ENCODE measurements around the gene USO1.
"Not testable (repeated sequence)": the region's sequence is repeated elsewhere in the genome, so short reads cannot be mapped to it uniquely, and the experiment has no call there.

USO1 gene

DNA sequence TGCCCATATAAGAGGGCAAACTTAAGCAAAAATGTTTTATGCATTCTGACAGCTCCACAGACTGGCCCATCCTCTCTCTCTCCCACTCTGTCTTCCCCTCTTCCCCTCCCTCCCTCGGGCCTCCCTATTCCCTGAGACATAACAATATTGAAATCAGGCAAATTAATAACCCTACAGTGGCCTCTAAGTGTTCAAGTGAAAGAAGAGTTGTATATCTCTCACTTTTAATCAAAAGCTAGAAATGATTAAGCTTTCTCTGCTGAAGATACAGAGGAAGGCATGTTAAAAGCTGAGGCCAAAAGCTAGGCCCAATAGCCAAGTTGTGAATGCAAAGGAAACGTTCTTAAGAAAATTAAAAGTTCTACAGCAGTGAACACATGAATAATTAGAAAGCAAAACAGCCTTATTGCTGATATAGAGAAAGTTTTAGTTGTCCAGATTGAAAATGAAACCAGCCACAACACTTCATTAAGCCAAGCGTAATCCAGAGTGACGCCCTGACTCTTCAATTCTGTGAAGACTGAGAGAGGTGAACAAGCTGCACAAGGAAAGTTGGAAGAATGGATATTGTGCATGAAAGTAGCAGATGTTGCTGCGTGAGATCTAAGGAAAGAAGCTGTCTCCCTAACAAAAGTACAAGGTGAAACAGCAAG lies 54.9 kb downstream of the USO1 start:
- H3K27ac ChIP-seq, result no peak overlapping the region
- TF ChIP-seq ZFX (IDR thresholded peaks at IDR 0.05; ENCODE audit: borderline replicate concordance), result no peak
- TF ChIP-seq, protein P1, sequence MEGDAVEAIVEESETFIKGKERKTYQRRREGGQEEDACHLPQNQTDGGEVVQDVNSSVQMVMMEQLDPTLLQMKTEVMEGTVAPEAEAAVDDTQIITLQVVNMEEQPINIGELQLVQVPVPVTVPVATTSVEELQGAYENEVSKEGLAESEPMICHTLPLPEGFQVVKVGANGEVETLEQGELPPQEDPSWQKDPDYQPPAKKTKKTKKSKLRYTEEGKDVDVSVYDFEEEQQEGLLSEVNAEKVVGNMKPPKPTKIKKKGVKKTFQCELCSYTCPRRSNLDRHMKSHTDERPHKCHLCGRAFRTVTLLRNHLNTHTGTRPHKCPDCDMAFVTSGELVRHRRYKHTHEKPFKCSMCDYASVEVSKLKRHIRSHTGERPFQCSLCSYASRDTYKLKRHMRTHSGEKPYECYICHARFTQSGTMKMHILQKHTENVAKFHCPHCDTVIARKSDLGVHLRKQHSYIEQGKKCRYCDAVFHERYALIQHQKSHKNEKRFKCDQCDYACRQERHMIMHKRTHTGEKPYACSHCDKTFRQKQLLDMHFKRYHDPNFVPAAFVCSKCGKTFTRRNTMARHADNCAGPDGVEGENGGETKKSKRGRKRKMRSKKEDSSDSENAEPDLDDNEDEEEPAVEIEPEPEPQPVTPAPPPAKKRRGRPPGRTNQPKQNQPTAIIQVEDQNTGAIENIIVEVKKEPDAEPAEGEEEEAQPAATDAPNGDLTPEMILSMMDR (IDR thresholded peaks at IDR 0.05), result no peak

DNA sequence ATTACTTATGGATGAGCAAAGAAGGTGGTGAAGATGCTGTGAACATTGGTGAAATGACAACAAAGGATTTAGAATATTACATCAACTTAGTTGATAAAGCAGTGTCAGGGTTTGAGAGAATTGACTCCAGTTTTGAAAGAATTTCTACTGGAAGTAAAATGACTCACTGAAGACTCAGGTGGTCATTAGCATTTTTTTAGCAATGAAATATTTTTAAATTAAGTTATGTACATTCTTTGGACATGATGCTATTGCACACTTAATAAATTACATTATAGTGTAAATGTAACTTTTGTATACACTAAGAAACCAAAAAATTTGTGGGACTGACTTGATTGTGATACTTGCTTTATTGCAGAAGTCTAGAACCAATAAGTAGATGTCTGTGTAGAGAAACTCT lies 56.9 kb downstream of the USO1 start:
- no peak overlapping the region for H3K27ac ChIP-seq
- no peak for TF ChIP-seq ZFX (IDR thresholded peaks at IDR 0.05; ENCODE audit: borderline replicate concordance)
- TF ChIP-seq, protein P1 (IDR thresholded peaks at IDR 0.05), result no peak

DNA sequence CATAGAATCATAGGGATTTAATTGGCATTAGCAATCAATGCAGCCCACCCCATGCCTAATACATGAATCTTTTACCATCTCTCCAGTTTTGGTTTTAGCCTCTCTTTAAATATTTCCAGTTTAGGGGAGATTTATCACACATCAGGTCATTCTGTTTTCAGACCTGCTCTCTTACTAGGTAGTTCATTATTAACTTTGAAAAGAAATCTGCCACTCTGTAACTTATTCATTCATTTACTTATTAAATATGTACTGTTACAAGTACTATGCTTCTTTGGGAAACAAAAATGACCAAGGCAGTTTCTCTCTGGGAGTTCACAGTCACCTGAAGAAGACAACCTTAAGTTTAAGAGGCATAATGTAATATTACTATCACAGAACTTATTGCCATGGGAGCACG lies 62.1 kb downstream of the USO1 start:
- no peak overlapping the region for H3K27ac ChIP-seq

DNA sequence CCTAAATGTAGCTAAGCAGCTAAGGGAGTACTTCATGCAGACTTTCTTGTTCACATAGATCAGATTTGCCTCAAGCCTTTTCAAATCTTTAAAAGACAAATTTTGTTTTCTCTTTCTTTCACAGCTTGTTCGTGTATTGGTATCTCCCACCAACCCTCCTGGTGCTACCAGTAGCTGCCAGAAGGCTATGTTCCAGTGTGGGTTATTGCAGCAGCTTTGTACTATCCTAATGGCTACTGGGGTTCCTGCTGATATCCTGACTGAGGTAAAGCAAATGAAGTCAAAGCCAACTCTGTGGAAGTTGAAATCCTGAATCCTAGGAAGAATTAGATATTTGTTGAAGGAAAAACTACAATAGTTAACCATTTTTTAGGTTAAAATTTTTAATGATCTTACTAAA lies 62.6 kb downstream of the USO1 start:
- TF ChIP-seq ZFX (IDR thresholded peaks at IDR 0.05; ENCODE audit: borderline replicate concordance), result no peak
- TF ChIP-seq, protein P1 (IDR thresholded peaks at IDR 0.05), result no peak
- H3K27ac ChIP-seq, result no peak overlapping the region

More for the DNA sequence above, 62.1 kb downstream of the USO1 start:
- TF ChIP-seq, protein P1 (IDR thresholded peaks at IDR 0.05), result no peak
- TF ChIP-seq ZFX (IDR thresholded peaks at IDR 0.05; ENCODE audit: borderline replicate concordance), result no peak

DNA sequence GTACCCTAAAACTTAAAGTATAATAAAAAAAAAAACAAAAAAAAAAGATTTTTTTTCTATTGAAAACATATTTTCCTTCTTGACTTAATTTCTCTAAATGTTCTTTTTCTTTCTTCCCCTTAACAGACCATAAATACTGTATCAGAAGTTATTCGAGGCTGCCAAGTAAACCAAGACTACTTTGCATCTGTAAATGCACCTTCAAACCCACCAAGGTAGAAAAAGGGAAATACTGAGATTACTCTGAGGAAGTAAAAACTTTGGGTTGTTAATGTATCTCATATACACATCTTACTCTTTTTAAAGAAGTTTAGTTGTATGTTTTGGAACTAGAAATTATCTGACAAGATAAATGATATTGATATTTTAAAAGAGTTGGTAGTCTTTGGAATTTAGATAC lies 65.6 kb downstream of the USO1 start:
- no peak for TF ChIP-seq ZFX (IDR thresholded peaks at IDR 0.05; ENCODE audit: borderline replicate concordance)
- TF ChIP-seq, protein P1 (IDR thresholded peaks at IDR 0.05), result no peak
- H3K27ac ChIP-seq, result no peak overlapping the region

DNA sequence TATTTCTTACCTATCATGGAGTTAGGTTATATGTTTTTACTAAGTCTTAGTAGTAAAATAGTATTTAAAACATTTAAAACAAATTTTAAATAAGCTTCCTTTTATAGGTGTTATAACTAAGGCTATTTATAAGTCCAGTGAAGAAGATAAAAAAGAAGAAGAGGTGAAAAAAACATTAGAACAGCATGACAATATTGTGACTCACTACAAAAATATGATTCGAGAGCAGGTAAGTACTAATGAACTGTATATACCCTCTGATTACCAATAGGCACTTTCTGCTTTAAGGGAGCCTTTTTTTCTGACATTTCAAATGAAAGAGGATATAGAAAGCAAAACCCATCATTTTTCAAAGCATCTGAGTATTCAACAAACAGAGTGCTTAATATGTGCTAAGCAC lies 76.6 kb downstream of the USO1 start:
- TF ChIP-seq, protein P1 (IDR thresholded peaks at IDR 0.05), result no peak
- TF ChIP-seq ZFX (IDR thresholded peaks at IDR 0.05; ENCODE audit: borderline replicate concordance), result no peak
- no peak overlapping the region for H3K27ac ChIP-seq

DNA sequence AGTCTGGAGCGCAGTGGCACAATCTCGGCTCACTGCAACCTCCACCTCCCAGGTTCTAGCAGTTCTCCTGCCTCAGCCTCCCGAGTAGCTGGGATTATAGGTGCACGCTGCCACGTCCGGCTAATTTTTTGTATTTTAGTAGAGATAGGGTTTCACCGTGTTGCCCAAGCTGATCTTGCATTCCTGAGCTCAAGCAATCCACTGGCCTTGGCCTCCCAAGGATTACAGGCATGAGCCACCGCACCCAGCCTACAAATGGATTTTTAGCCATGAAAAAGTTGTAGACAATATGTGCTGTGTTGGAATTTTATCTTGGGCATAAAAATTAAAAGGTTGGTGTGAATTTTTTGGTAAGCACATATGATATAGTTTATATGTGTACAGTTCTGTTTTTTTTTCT lies 81.7 kb downstream of the USO1 start:
- H3K27ac ChIP-seq, result not testable (repeated sequence)

DNA sequence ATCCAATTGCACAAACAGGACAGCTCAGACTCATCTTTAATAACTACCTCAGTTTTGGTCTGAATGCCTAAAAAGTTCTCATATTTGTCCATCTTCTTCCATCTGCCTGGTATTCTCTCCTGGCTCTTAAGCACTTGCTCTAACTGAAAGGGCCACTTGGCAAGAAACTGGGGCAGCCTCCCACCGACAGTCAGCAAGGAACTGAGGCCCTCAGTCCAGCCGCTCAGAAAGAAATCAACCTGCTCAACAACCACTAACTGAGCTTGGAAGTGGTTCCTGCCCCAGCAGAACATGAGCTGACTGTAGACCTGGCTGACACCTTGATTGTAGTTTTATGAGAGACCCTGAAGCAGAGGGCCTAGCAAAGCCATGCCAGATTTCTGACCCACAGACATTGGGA lies 93.5 kb downstream of the USO1 start:
- no peak for TF ChIP-seq ZFX (IDR thresholded peaks at IDR 0.05; ENCODE audit: borderline replicate concordance)
- TF ChIP-seq, protein P1 (IDR thresholded peaks at IDR 0.05), result no peak
- H3K27ac ChIP-seq, result no peak overlapping the region
